Caco-2 (cell line): ENCODE results near the gene SAMD11. TPM values are rescaled to one million over a fixed set of nuclear protein-coding genes. Genes with fewer than 3 reads are reported as not detected.

Source experiments
- BruUV-seq: library from RNA; stranded (reverse); fragments of 400-500 nt; replicated peaks from 2 replicates; lab custom pipeline; 2021; lab: Mats Ljungman, UMichigan
- CTCF ChIA-PET: fragments of 300-600 bp; sonication (Branson Sonifier 250); formaldehyde crosslinking; loops from one replicate; lab custom pipeline; 2022; ENCODE audit warnings: antibody characterized with exemption; lab: Charles Lee
- POLR2A ChIA-PET: fragments of 300-600 bp; sonication (Branson Sonifier 250); formaldehyde crosslinking; loops from one replicate; lab custom pipeline; 2022; ENCODE audit warnings: antibody characterized with exemption; lab: Charles Lee
- DNase-seq, 2 experiments: peaks; one replicate each; pipeline versions ENCODE4 v3.0.0 to v3.0.0-alpha.2; 2020 to 2022
- H3K27me3 ChIP-seq: replicated peaks from 2 replicates; pipeline ENCODE4 v1.6.0; 2011; ENCODE audit warnings: low read length; ENCODE audit not compliant: control insufficient read depth, insufficient read depth
- H3K36me3 ChIP-seq: 2 replicates; pipeline ENCODE4 v1.5.1; 2011; ENCODE audit warnings: low read length; ENCODE audit not compliant: control insufficient read depth, insufficient read depth
- H3K4me1 ChIP-seq: fragments of 250-450 bp; sonication (Bioruptor Pico); 2 replicates; pipeline ENCODE4 v1.5.1; 2020; ENCODE audit warnings: mild to moderate bottlenecking
- H3K4me3 ChIP-seq: 2 replicates; pipeline ENCODE4 v1.5.1; 2011; ENCODE audit warnings: low read depth, mild to moderate bottlenecking, control low read depth, low read length
- H3K9me3 ChIP-seq: fragments of 250-450 bp; sonication (Bioruptor Pico); 2 replicates; pipeline ENCODE4 v1.5.1; 2020; ENCODE audit warnings: mild to moderate bottlenecking, moderate library complexity
- H3K27ac Mint-ChIP-seq: one replicate; pipeline ENCODE4 v1.8.0; 2022; ENCODE audit warnings: mixed read lengths; ENCODE audit not compliant: unreplicated experiment
- H3K27me3 Mint-ChIP-seq: one replicate; pipeline ENCODE4 v1.8.0; 2022; ENCODE audit warnings: mixed read lengths; ENCODE audit not compliant: insufficient read depth, unreplicated experiment
- H3K36me3 Mint-ChIP-seq: one replicate; pipeline ENCODE4 v1.8.0; 2022; ENCODE audit warnings: mild to moderate bottlenecking, mixed read lengths; ENCODE audit not compliant: insufficient read depth, unreplicated experiment
- H3K4me1 Mint-ChIP-seq: one replicate; pipeline ENCODE4 v1.8.0; 2022; ENCODE audit warnings: low read depth, mixed read lengths; ENCODE audit not compliant: unreplicated experiment
- H3K4me3 Mint-ChIP-seq: one replicate; pipeline ENCODE4 v1.8.0; 2022; ENCODE audit warnings: mild to moderate bottlenecking, moderate library complexity, mixed read lengths; ENCODE audit not compliant: unreplicated experiment
- H3K9me3 Mint-ChIP-seq: one replicate; pipeline ENCODE4 v1.8.0; 2022; ENCODE audit warnings: mixed read lengths; ENCODE audit not compliant: unreplicated experiment
- CTCF ChIP-seq, 2 experiments: fragments of 200-600 bp in 1 of 2; IDR thresholded peaks; 1 replicate in 1 of 2; 2 replicates in 1 of 2; pipeline versions ENCODE4 v1.5.1 to v1.8.0; 2011 to 2022; ENCODE audit warnings: antibody characterized with exemption in 1 of 2, control low read depth in 1 of 2, inconsistent platforms in 1 of 2, low read depth in 1 of 2, low read length in 1 of 2, mild to moderate bottlenecking in 1 of 2, moderate library complexity in 1 of 2; ENCODE audit not compliant: insufficient read depth in 1 of 2, severe bottlenecking in 1 of 2, unreplicated experiment in 1 of 2
- intact Hi-C: fragments of 100-400 bp; cut with micrococcal nuclease; formaldehyde crosslinking; loops from one replicate; pipeline ENCODE4 v1.10.0; 2022; ENCODE audit not compliant: unreplicated experiment
- total RNA-seq: library from RNA; stranded (reverse); gene quantifications from 2 replicates; pipeline ENCODE4 v1.2.3, GENCODE V29; 2022

The SAMD11 gene
- total RNA-seq, 1 experiment from 2014 or later = 0.54 TPM

GRCh38 chr1:899636-900317, 23.9 kb upstream of the SAMD11 start:
- H3K9me3 ChIP-seq = no peaks in the 10 kb centered on the region
- peaks cover 13% of the 10 kb centered on the region for H3K27me3 Mint-ChIP-seq
- H3K27me3 ChIP-seq = no peaks in the 10 kb centered on the region
- no TSS peak for BruUV-seq
- no peak overlapping the region for H3K27ac Mint-ChIP-seq
- ChIA-PET CTCF (no interaction called here), POLR2A (no interaction called here)
- no peaks in the 10 kb centered on the region for H3K36me3 ChIP-seq
- no peak for DNase-seq
- no peak overlapping the region for H3K4me3 Mint-ChIP-seq
- H3K9me3 Mint-ChIP-seq = no peaks in the 10 kb centered on the region
- H3K4me3 ChIP-seq = no peak overlapping the region
- intact Hi-C loops = loop anchor here (5.0 kb wide), 1 partner anchor 38 kb away; no protein-coding TSS in a partner anchor
- no peaks in the 10 kb centered on the region for H3K4me1 ChIP-seq
- no peaks in the 10 kb centered on the region for H3K36me3 Mint-ChIP-seq
- no peaks in the 10 kb centered on the region for H3K4me1 Mint-ChIP-seq
- no peak for TF ChIP-seq CTCF (IDR thresholded peaks at IDR 0.05; ENCODE audit: insufficient read depth in 1 of 2, low read depth in 1 of 2, low read length in 1 of 2, severe bottlenecking in 1 of 2, unreplicated experiment in 1 of 2)

- intact Hi-C loops = loop anchor here (5.0 kb wide), 1 partner anchor 36 kb away; no protein-coding TSS in a partner anchor
- H3K4me3 ChIP-seq = no peak overlapping the region
- no peaks in the 10 kb centered on the region for H3K9me3 ChIP-seq
- Mint-ChIP-seq H3K4me1 (no peaks in the 10 kb centered on the region), H3K27ac (no peak overlapping the region), H3K36me3 (no peaks in the 10 kb centered on the region), H3K9me3 (no peaks in the 10 kb centered on the region), H3K27me3 (peaks cover 13% of the 10 kb centered on the region), H3K4me3 (no peak overlapping the region)
- TF ChIP-seq CTCF (IDR thresholded peaks at IDR 0.05; ENCODE audit: insufficient read depth in 1 of 2, low read depth in 1 of 2, low read length in 1 of 2, severe bottlenecking in 1 of 2, unreplicated experiment in 1 of 2) = no peak
- POLR2A ChIA-PET = no interaction called here
- no peaks in the 10 kb centered on the region for H3K27me3 ChIP-seq
- no peaks in the 10 kb centered on the region for H3K36me3 ChIP-seq
- no peaks in the 10 kb centered on the region for H3K4me1 ChIP-seq
- CTCF ChIA-PET = no interaction called here
- DNase-seq = no peak
- BruUV-seq = no TSS peak
Observed at GRCh38 chr1:901108-901859, 22.4 kb upstream of the SAMD11 start.

- CTCF ChIA-PET = interaction anchor here (1.0 kb wide), 1 partner anchor 35 kb away, joined by 3 read pairs; no protein-coding TSS in a partner anchor
- POLR2A ChIA-PET = no interaction called here
- Mint-ChIP-seq H3K27me3 (peaks cover 3% of the 10 kb centered on the region), H3K4me1 (no peaks in the 10 kb centered on the region), H3K9me3 (no peaks in the 10 kb centered on the region), H3K4me3 (no peak overlapping the region), H3K36me3 (no peaks in the 10 kb centered on the region), H3K27ac (no peak overlapping the region)
- BruUV-seq = no TSS peak
- Histone ChIP-seq H3K4me1 (no peaks in the 10 kb centered on the region), H3K27me3 (no peaks in the 10 kb centered on the region), H3K4me3 (no peak overlapping the region), H3K9me3 (no peaks in the 10 kb centered on the region), H3K36me3 (no peaks in the 10 kb centered on the region)
- TF ChIP-seq CTCF (IDR thresholded peaks at IDR 0.05; ENCODE audit: insufficient read depth in 1 of 2, low read depth in 1 of 2, low read length in 1 of 2, severe bottlenecking in 1 of 2, unreplicated experiment in 1 of 2) = no peak
- no peak for DNase-seq
- intact Hi-C loops = loop anchor here (5.0 kb wide), 1 partner anchor 34 kb away; no protein-coding TSS in a partner anchor
Observed at GRCh38 chr1:902802-903201, 20.9 kb upstream of the SAMD11 start.
